GM21381 (cell line): ENCODE data around the gene PRDM8.

Experiments
- ATAC-seq: cut with Tn5 transposase; IDR thresholded peaks from one replicate; pipeline ENCODE4 v1.9.1; 2021; ENCODE audit warnings: mild to moderate bottlenecking, moderate library complexity; ENCODE audit not compliant: unreplicated experiment

Gene PRDM8

GRCh38 chr4:80199947-80200346 lies 2.6 kb downstream of the PRDM8 start:
- ATAC-seq = no peak

- ATAC-seq = peak; percentile 5
Observed at GRCh38 chr4:80201252-80202151, 4.2 kb downstream of the PRDM8 start.

GRCh38 chr4:80202190-80202711 lies 4.9 kb downstream of the PRDM8 start:
- ATAC-seq = peak; percentile 70

GRCh38 chr4:80202741-80203553 lies 5.6 kb downstream of the PRDM8 start:
- peak; percentile 59 for ATAC-seq

- ATAC-seq = no peak
Observed at GRCh38 chr4:80204433-80205011, 7.2 kb downstream of the PRDM8 start.

- ATAC-seq = no peak
Observed at GRCh38 chr4:80206111-80206510, 8.8 kb downstream of the PRDM8 start.

- ATAC-seq = no peak
Observed at GRCh38 chr4:80206521-80207171, 9.3 kb downstream of the PRDM8 start.

GRCh38 chr4:80207172-80207583 lies 9.9 kb downstream of the PRDM8 start:
- ATAC-seq = no peak

GRCh38 chr4:80207664-80208063 lies 10.4 kb downstream of the PRDM8 start:
- ATAC-seq = no peak

GRCh38 chr4:80208610-80209339 lies 11.5 kb downstream of the PRDM8 start:
- no peak for ATAC-seq

- ATAC-seq = no peak
Observed at GRCh38 chr4:80209340-80209701, 12.0 kb downstream of the PRDM8 start.

GRCh38 chr4:80210549-80210948 lies 13.2 kb downstream of the PRDM8 start:
- ATAC-seq = no peak

- no peak for ATAC-seq
Observed at GRCh38 chr4:80213117-80213815, 16.0 kb downstream of the PRDM8 start.

GRCh38 chr4:80215449-80216052 lies 18.2 kb downstream of the PRDM8 start:
- ATAC-seq = no peak

GRCh38 chr4:80216100-80216761 lies 18.9 kb downstream of the PRDM8 start:
- ATAC-seq = no peak

GRCh38 chr4:80219301-80220025 lies 22.2 kb downstream of the PRDM8 start:
- no peak for ATAC-seq

GRCh38 chr4:80220711-80221110 lies 23.4 kb downstream of the PRDM8 start:
- ATAC-seq = no peak

GRCh38 chr4:80221161-80221560 lies 23.9 kb downstream of the PRDM8 start:
- no peak for ATAC-seq
